GM12878 (cell line): Measurements from ENCODE around the gene LMLN. TPM values are rescaled to one million over a fixed set of nuclear protein-coding genes. Genes with fewer than 3 reads are reported as not detected.

Experiments
- ATAC-seq: fragments of 200-7000 bp; cut with Tn5 transposase; 3 replicates; pipeline ENCODE4 v1.9.1; 2020; ENCODE audit warnings: mild to moderate bottlenecking, moderate library complexity
- BruUV-seq: library from RNA; stranded (reverse); fragments of 400-500 nt; replicated peaks from 2 replicates; lab custom pipeline; 2021; lab: Mats Ljungman, UMichigan
- CTCF ChIA-PET: fragments of 300-600 bp; sonication (Branson Sonifier 250); formaldehyde crosslinking; extraction: SDS; loops from one replicate; lab custom pipeline; 2021; ENCODE audit warnings: inconsistent platforms; lab: Yijun Ruan, JAX
- POLR2A ChIA-PET: fragments of 350-600 bp; formaldehyde crosslinking; extraction: SDS; loops from one replicate; lab custom pipeline; 2021; ENCODE audit warnings: inconsistent platforms; lab: Charles Lee
- RAD21 ChIA-PET: fragments of 300-600 bp; sonication (Branson Sonifier 250); formaldehyde crosslinking; loops from one replicate; lab custom pipeline; 2023; ENCODE audit warnings: antibody characterized with exemption; ENCODE audit not compliant: unreplicated experiment; lab: Charles Lee
- SMC1A ChIA-PET: fragments of 300-600 bp; sonication (Branson Sonifier 250); formaldehyde crosslinking; loops from one replicate; lab custom pipeline; 2023; ENCODE audit not compliant: unreplicated experiment, uncharacterized antibody; lab: Charles Lee
- DNase-seq: peaks from one replicate; pipeline ENCODE4 v3.0.0-alpha.2; 2011; ENCODE audit warnings: low read depth, low spot score
- FAIRE-seq: peaks from 3 replicates; lab custom pipeline; 2011; peaks lifted over from hg19 to GRCh38; lab: Jason Lieb, UNC
- H2AFZ ChIP-seq: 2 replicates; pipeline ENCODE4 v1.6.0; 2011; ENCODE audit warnings: low read depth, low read length, control low read depth; ENCODE audit not compliant: control insufficient read depth
- H3K27ac ChIP-seq: 2 replicates; pipeline ENCODE4 v1.5.1; 2011; ENCODE audit warnings: control low read depth; ENCODE audit not compliant: control insufficient read depth, insufficient read depth
- H3K27me3 ChIP-seq, 2 experiments: replicated peaks in 1 of 2; 2 replicates each; pipeline versions ENCODE4 v1.6.0 to v1.6.1; 2011; ENCODE audit warnings: low read length in 1 of 2; ENCODE audit not compliant: control insufficient read depth in 2 of 2, insufficient read depth in 2 of 2
- H3K36me3 ChIP-seq, 2 experiments: 2 replicates each; pipeline ENCODE4 v1.5.1; 2011; ENCODE audit warnings: low read length in 1 of 2; ENCODE audit not compliant: control insufficient read depth in 2 of 2, insufficient read depth in 2 of 2
- H3K4me1 ChIP-seq: 2 replicates; pipeline ENCODE4 v1.6.1; 2011; ENCODE audit warnings: mild to moderate bottlenecking, low read length, moderate library complexity, mixed read lengths; ENCODE audit not compliant: control insufficient read depth, insufficient read depth
- H3K4me2 ChIP-seq: 2 replicates; pipeline ENCODE4 v1.6.0; 2011; ENCODE audit warnings: control low read depth; ENCODE audit not compliant: control insufficient read depth, insufficient read depth
- H3K4me3 ChIP-seq: fragments of 200-600 bp; sonication (generic); 2 replicates; pipeline ENCODE4 v1.5.1; 2016
- H3K79me2 ChIP-seq: 2 replicates; pipeline ENCODE4 v1.6.0; 2011; ENCODE audit warnings: low read length; ENCODE audit not compliant: control insufficient read depth, insufficient read depth
- H3K9ac ChIP-seq: 2 replicates; pipeline ENCODE4 v1.8.0; 2011; ENCODE audit warnings: low read length, control low read depth, mixed read lengths; ENCODE audit not compliant: control insufficient read depth, insufficient read depth
- H3K9me3 ChIP-seq: replicated peaks from 3 replicates; pipeline ENCODE4 v1.5.1; 2011; ENCODE audit warnings: mild to moderate bottlenecking, low read length; ENCODE audit not compliant: control insufficient read depth, insufficient read depth
- H4K20me1 ChIP-seq: 2 replicates; pipeline ENCODE4 v1.6.0; 2011; ENCODE audit not compliant: control insufficient read depth, insufficient read depth
- BACH1 ChIP-seq: fragments of 450-650 bp; IDR thresholded peaks from 2 replicates; pipeline ENCODE4 v1.6.1; 2017; ENCODE audit warnings: mild to moderate bottlenecking, borderline replicate concordance
- IRF5 ChIP-seq: fragments of 450-650 bp; IDR thresholded peaks from 2 replicates; pipeline ENCODE4 v1.6.1; 2017; ENCODE audit warnings: borderline replicate concordance
- JUND ChIP-seq: IDR thresholded peaks from 2 replicates; pipeline ENCODE4 v1.6.1; 2012; ENCODE audit warnings: low read depth, mild to moderate bottlenecking, low read length, improper control_type of control experiment, moderate library complexity
- KAT2A ChIP-seq: conservative IDR thresholded peaks from 2 replicates; pipeline ENCODE4 v1.6.1; 2011; ENCODE audit warnings: low read depth, low read length; ENCODE audit not compliant: control insufficient read depth
- LARP7 ChIP-seq: fragments of 450-650 bp; IDR thresholded peaks from 2 replicates; pipeline ENCODE4 v1.6.1; 2017; ENCODE audit warnings: mild to moderate bottlenecking
- MEF2B ChIP-seq: fragments of 450-650 bp; IDR thresholded peaks from 2 replicates; pipeline ENCODE4 v1.6.1; 2018; ENCODE audit warnings: mild to moderate bottlenecking, moderate library complexity; ENCODE audit not compliant: partially characterized antibody, poor library complexity, severe bottlenecking
- MYC ChIP-seq: IDR thresholded peaks from 2 replicates; pipeline ENCODE4 v1.6.1; 2011; ENCODE audit warnings: mild to moderate bottlenecking, low read length, moderate library complexity, inconsistent platforms; ENCODE audit not compliant: insufficient read depth, insufficient replicate concordance, insufficient read length, severe bottlenecking
- PAX5 ChIP-seq: IDR thresholded peaks from 2 replicates; pipeline ENCODE4 v1.6.1; 2011; ENCODE audit warnings: low read depth, low read length, borderline replicate concordance
- POLR2A ChIP-seq: IDR thresholded peaks from 2 replicates; pipeline ENCODE4 v1.6.1; 2011; ENCODE audit warnings: low read depth, mild to moderate bottlenecking, low read length
- SMAD5 ChIP-seq: IDR thresholded peaks from 2 replicates; pipeline ENCODE4 v1.6.1; 2016; ENCODE audit warnings: antibody characterized with exemption, low read depth
- WRNIP1 ChIP-seq: IDR thresholded peaks from 2 replicates; pipeline ENCODE4 v1.6.1; 2011; ENCODE audit warnings: low read depth, low read length, improper control_type of control experiment, borderline replicate concordance
- YBX1 ChIP-seq: fragments of 450-650 bp; IDR thresholded peaks from 2 replicates; pipeline ENCODE4 v1.6.1; 2016; ENCODE audit warnings: antibody characterized with exemption
- ZNF622 ChIP-seq: fragments of 450-650 bp; IDR thresholded peaks from 2 replicates; pipeline ENCODE4 v1.6.1; 2017; ENCODE audit warnings: mild to moderate bottlenecking, inconsistent platforms
- WGBS: methylation state at CpG from one replicate; pipeline ENCODE4 v1.1.6; 2016; ENCODE audit warnings: low lambda C conversion rate; ENCODE audit not compliant: insufficient replicate concordance, insufficient coverage; ENCODE audit errors: missing lambda C conversion rate; 5-methylcytosine and 5-hydroxymethylcytosine counted together
- in situ Hi-C: fragments of 300-500 bp; cut with MboI; formaldehyde crosslinking; loops from 9 replicates; pipeline ENCODE4 v1.14.3; 2018; ENCODE audit warnings: mixed read lengths
- intact Hi-C: fragments of 100-400 bp; cut with micrococcal nuclease; formaldehyde crosslinking; loops from one replicate; pipeline ENCODE4 v1.14.2; 2022; ENCODE audit not compliant: unreplicated experiment
- polyA plus RNA-seq, 11 experiments: library from polyadenylated mRNA; depleted of rRNA in 4 of 11; unstranded in 6 of 11; stranded (reverse) in 5 of 11; fragments of >200 nt; fragmentation: Nextera tagmentation in 4 of 11; fragmentation: Illumina TruSeq in 1 of 11; extraction: Ambion mirVana in 4 of 11; extraction: Trizol in 1 of 11; gene quantifications; 1 replicate in 1 of 11; 2 replicates in 10 of 11; pipeline versions ENCODE4 v1.2.1 to v1.2.3, GENCODE V29; 2011 to 2016; ENCODE audit warnings: inconsistent platforms in 2 of 11, missing spikeins in 2 of 11, low read depth in 1 of 11
- total RNA-seq, 4 experiments: library from RNA; depleted of rRNA in 3 of 4; stranded (reverse); fragments of >200 nt in 3 of 4; fragmentation: Illumina TruSeq in 1 of 4; extraction: Trizol in 1 of 4; gene quantifications; 2 replicates each; pipeline versions ENCODE4 v1.2.1 to v1.2.3, GENCODE V29; 2013 to 2021
- TF ChIP-seq, protein P1 (sequence below): IDR thresholded peaks from 2 replicates; pipeline ENCODE4 v1.6.1; 2012; ENCODE audit warnings: mild to moderate bottlenecking, low read depth, low read length

Gene LMLN
- total and polyA plus RNA-seq, 10 of the 15 experiments (the other 5 are each of a cell fraction or from before 2014, with no cell fraction given) = 0.02 to 1.7 (median 0.81) TPM

DNA sequence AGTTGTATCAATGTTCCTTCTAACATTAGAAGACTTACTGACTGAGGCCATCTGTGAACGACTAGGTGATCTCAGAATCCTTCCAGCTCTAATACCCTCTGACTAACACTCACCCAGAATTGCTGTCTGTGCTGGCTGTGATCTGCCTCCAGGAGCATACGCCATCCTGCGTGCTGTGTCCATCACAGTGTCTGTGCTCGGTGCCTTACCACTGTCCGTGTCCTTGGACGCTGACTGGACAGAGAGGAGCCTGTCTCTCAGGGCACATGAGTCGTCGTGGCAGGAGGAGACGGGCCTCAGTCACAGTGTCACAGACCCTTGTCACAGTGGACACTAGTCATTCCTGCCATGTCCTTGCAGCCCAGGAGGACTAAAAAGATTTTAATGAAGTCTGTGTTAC lies 83.1 kb downstream of the LMLN start:
- ChIA-PET SMC1A (no interaction called here), POLR2A (no interaction called here), RAD21 (no interaction called here), CTCF (no interaction called here)
- no peak overlapping the region for H3K4me3 ChIP-seq
- no peaks in the 10 kb centered on the region for H3K4me1 ChIP-seq
- DNase-seq (no peak), FAIRE-seq (no peak), ATAC-seq (no peak)
- no peak overlapping the region for H2AFZ ChIP-seq
- H3K9me3 ChIP-seq = no peaks in the 10 kb centered on the region
- in situ Hi-C loops (no loop called here), intact Hi-C loops (no loop called here)
- H3K4me2 ChIP-seq = no peak overlapping the region
- BruUV-seq = no TSS peak
- H3K27ac ChIP-seq = no peak overlapping the region
- WGBS = 40% methylated on average over 9 of the region's 9 CpGs
- no peaks in the 10 kb centered on the region for H3K79me2 ChIP-seq
- no peak overlapping the region for H3K9ac ChIP-seq
- TF ChIP-seq MEF2B (no peak), JUND (no peak)
- H4K20me1 ChIP-seq = no peaks in the 10 kb centered on the region
- H3K36me3 ChIP-seq = no peaks in the 10 kb centered on the region
- no peaks in the 10 kb centered on the region; a peak in 1 of 4 replicates for H3K27me3 ChIP-seq

DNA sequence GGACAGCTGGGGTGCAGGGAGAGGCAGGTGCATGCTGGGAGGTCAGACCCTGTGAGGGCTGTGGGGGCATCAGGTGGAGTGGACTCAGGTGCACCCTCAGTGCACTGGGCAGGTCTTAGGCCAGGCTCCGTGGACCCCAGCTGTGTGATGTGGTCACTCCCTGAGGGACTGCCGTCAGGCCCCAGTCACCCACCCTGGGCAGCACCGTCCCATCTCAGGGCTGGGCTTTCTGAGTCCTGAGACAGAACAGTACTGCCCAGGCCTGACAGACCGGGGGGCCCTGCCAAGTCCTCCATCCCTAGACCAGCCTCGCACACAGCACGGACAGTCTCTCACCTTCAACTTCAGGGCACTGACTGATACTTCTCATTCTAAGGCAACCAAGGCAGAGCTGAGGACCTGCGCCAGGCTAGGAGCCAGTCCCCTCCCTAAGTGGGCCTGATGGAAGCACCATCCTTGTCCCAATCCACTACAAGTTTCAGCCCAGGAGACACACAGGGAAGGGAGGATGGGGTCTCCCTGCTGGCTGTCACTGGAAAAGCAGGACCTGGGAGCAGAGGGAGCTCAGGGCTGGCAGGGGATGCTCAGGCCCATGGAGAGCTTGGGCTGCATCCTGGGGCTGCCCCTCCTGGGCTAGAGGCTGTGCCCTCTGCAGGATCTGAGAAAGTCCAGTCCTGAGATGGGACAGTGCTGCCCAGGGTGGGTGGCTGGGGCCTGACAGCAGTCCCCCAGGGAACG lies 86.3 kb downstream of the LMLN start:
- intact Hi-C loops = no loop called here
- TF ChIP-seq POLR2A = no peak
- no peak for TF ChIP-seq BACH1
- TF ChIP-seq KAT2A = no peak
- no peak for TF ChIP-seq MYC
- TF ChIP-seq ZNF622 = no peak
- TF ChIP-seq SMAD5 = no peak
- TF ChIP-seq PAX5 = no peak
- no peak for TF ChIP-seq YBX1
- TF ChIP-seq LARP7 = no peak
- no peak for TF ChIP-seq IRF5
- TF ChIP-seq, protein P1, sequence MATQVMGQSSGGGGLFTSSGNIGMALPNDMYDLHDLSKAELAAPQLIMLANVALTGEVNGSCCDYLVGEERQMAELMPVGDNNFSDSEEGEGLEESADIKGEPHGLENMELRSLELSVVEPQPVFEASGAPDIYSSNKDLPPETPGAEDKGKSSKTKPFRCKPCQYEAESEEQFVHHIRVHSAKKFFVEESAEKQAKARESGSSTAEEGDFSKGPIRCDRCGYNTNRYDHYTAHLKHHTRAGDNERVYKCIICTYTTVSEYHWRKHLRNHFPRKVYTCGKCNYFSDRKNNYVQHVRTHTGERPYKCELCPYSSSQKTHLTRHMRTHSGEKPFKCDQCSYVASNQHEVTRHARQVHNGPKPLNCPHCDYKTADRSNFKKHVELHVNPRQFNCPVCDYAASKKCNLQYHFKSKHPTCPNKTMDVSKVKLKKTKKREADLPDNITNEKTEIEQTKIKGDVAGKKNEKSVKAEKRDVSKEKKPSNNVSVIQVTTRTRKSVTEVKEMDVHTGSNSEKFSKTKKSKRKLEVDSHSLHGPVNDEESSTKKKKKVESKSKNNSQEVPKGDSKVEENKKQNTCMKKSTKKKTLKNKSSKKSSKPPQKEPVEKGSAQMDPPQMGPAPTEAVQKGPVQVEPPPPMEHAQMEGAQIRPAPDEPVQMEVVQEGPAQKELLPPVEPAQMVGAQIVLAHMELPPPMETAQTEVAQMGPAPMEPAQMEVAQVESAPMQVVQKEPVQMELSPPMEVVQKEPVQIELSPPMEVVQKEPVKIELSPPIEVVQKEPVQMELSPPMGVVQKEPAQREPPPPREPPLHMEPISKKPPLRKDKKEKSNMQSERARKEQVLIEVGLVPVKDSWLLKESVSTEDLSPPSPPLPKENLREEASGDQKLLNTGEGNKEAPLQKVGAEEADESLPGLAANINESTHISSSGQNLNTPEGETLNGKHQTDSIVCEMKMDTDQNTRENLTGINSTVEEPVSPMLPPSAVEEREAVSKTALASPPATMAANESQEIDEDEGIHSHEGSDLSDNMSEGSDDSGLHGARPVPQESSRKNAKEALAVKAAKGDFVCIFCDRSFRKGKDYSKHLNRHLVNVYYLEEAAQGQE = no peak
- no peak for TF ChIP-seq WRNIP1

More for the DNA sequence above, 86.3 kb downstream of the LMLN start:
- ChIA-PET RAD21 (no interaction called here), CTCF (no interaction called here), SMC1A (no interaction called here), POLR2A (no interaction called here)
- no peak for FAIRE-seq
- Histone ChIP-seq H3K9me3 (no peaks in the 10 kb centered on the region), H3K9ac (no peak overlapping the region), H3K79me2 (no peaks in the 10 kb centered on the region), H2AFZ (no peak overlapping the region), H3K36me3 (no peaks in the 10 kb centered on the region), H4K20me1 (no peaks in the 10 kb centered on the region), H3K4me2 (no peak overlapping the region), H3K4me1 (no peaks in the 10 kb centered on the region), H3K27ac (no peak overlapping the region), H3K4me3 (no peak overlapping the region), H3K27me3 (no peaks in the 10 kb centered on the region; a peak in 1 of 4 replicates)
- in situ Hi-C loops = no loop called here
- 46% methylated on average over 8 of the region's 8 CpGs for WGBS
- no peak for ATAC-seq
- no TSS peak for BruUV-seq
- no peak for DNase-seq
